ENCODE results near the gene CMSS1. TPM values are rescaled to one million over a fixed set of nuclear protein-coding genes. Genes with fewer than 3 reads are reported as not detected.

CMSS1 gene
- total and polyA plus RNA-seq, 2 of the 13 experiments (the other 11 are each of a cell fraction or from before 2014, with no cell fraction given): 6.4 to 48.7 TPM

DNA sequence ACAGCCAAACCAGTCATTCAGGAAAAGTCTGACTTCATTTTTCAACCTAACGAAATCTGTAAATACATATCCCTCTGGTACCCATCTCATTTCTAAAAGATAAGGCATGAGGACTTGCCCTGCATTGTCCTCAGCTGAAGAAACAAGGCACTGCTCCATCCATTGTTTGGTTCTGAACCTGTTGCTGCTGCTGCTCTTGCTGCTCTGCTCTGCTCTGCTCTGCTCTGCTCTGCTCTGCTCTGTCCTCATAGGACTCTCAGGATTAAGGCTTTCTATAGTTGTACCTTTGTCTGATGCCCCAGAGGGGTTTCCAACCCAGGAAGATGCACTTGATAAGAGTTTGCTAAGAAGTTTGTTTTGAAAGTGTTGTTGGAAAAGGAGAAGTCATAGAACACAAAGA, 38.2 kb downstream of the CMSS1 start (continued):
- TF ChIP-seq, protein P1, sequence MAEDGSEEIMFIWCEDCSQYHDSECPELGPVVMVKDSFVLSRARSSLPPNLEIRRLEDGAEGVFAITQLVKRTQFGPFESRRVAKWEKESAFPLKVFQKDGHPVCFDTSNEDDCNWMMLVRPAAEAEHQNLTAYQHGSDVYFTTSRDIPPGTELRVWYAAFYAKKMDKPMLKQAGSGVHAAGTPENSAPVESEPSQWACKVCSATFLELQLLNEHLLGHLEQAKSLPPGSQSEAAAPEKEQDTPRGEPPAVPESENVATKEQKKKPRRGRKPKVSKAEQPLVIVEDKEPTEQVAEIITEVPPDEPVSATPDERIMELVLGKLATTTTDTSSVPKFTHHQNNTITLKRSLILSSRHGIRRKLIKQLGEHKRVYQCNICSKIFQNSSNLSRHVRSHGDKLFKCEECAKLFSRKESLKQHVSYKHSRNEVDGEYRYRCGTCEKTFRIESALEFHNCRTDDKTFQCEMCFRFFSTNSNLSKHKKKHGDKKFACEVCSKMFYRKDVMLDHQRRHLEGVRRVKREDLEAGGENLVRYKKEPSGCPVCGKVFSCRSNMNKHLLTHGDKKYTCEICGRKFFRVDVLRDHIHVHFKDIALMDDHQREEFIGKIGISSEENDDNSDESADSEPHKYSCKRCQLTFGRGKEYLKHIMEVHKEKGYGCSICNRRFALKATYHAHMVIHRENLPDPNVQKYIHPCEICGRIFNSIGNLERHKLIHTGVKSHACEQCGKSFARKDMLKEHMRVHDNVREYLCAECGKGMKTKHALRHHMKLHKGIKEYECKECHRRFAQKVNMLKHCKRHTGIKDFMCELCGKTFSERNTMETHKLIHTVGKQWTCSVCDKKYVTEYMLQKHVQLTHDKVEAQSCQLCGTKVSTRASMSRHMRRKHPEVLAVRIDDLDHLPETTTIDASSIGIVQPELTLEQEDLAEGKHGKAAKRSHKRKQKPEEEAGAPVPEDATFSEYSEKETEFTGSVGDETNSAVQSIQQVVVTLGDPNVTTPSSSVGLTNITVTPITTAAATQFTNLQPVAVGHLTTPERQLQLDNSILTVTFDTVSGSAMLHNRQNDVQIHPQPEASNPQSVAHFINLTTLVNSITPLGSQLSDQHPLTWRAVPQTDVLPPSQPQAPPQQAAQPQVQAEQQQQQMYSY (CRISPR knock-in tag; IDR thresholded peaks at IDR 0.05): no peak
- TF ChIP-seq, protein P2, sequence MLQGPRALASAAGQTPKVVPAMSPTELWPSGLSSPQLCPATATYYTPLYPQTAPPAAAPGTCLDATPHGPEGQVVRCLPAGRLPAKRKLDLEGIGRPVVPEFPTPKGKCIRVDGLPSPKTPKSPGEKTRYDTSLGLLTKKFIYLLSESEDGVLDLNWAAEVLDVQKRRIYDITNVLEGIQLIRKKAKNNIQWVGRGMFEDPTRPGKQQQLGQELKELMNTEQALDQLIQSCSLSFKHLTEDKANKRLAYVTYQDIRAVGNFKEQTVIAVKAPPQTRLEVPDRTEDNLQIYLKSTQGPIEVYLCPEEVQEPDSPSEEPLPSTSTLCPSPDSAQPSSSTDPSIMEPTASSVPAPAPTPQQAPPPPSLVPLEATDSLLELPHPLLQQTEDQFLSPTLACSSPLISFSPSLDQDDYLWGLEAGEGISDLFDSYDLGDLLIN (CRISPR knock-in tag; IDR thresholded peaks at IDR 0.05; ENCODE audit: borderline replicate concordance): no peak
- TF ChIP-seq PAF1 (CRISPR knock-in tag; IDR thresholded peaks at IDR 0.05) (peak; percentile 63; the same call in 1 of the 2 replicates), XRCC5 (optimal IDR thresholded peaks at IDR 0.05; ENCODE audit: low read length) (no peak), ZNF160 (CRISPR knock-in tag; IDR thresholded peaks at IDR 0.05) (no peak), RFXANK (CRISPR knock-in tag; IDR thresholded peaks at IDR 0.05) (no peak), MAF1 (CRISPR knock-in tag; IDR thresholded peaks at IDR 0.05; ENCODE audit: borderline replicate concordance) (no peak), SIN3B (IDR thresholded peaks at IDR 0.05; ENCODE audit: low read length) (no peak)

Data from HepG2 (cell line).